Panc1 (cell line): ENCODE measurements around the gene TMED6. TPM values are rescaled to one million over a fixed set of nuclear protein-coding genes. Genes with fewer than 3 reads are reported as not detected.

Experiments used
- ATAC-seq: fragments of 200-7000 bp; cut with Tn5 transposase; 2 replicates; pipeline ENCODE4 v1.9.1; 2020; ENCODE audit warnings: mild to moderate bottlenecking, moderate library complexity
- BruUV-seq: library from RNA; stranded (reverse); fragments of 400-500 nt; replicated peaks from 2 replicates; lab custom pipeline; 2021; lab: Mats Ljungman, UMichigan
- CTCF ChIA-PET: fragments of 300-600 bp; sonication (Branson Sonifier 250); formaldehyde crosslinking; loops from one replicate; lab custom pipeline; 2022; ENCODE audit warnings: antibody characterized with exemption; lab: Charles Lee
- POLR2A ChIA-PET: fragments of 300-600 bp; sonication (Branson Sonifier 250); formaldehyde crosslinking; loops from one replicate; lab custom pipeline; 2022; ENCODE audit warnings: antibody characterized with exemption; lab: Charles Lee
- DNase-seq: peaks from one replicate; pipeline ENCODE4 v3.0.0-alpha.2; 2010; ENCODE audit warnings: low read depth, low spot score
- H3K27ac ChIP-seq: 2 replicates; pipeline ENCODE4 v1.5.1; 2011; ENCODE audit warnings: mild to moderate bottlenecking, low read length, inconsistent platforms
- H3K27me3 ChIP-seq: fragments of 200-500 bp; sonication (Bioruptor generic); 2 replicates; pipeline ENCODE4 v1.6.0; 2014; ENCODE audit warnings: low read length, inconsistent platforms; ENCODE audit not compliant: control insufficient read depth, insufficient read depth
- H3K36me3 ChIP-seq: fragments of 200-500 bp; sonication (Bioruptor generic); 2 replicates; pipeline ENCODE4 v1.5.1; 2014; ENCODE audit warnings: inconsistent platforms, mild to moderate bottlenecking, low read length, moderate library complexity; ENCODE audit not compliant: control insufficient read depth, insufficient read depth
- H3K4me1 ChIP-seq: 2 replicates; pipeline ENCODE4 v1.5.1; 2011; ENCODE audit warnings: inconsistent platforms, mild to moderate bottlenecking, low read length, moderate library complexity; ENCODE audit not compliant: control insufficient read depth, insufficient read depth
- H3K4me3 ChIP-seq, 2 experiments: 2 replicates each; pipeline ENCODE4 v1.5.1; 2011 to 2012; ENCODE audit warnings: low read depth in 2 of 2, low read length in 2 of 2, mild to moderate bottlenecking in 2 of 2, inconsistent platforms in 1 of 2, moderate library complexity in 1 of 2
- H3K9me3 ChIP-seq: fragments of 200-500 bp; sonication (Bioruptor generic); 2 replicates; pipeline ENCODE4 v1.5.1; 2014; ENCODE audit warnings: low read depth, mild to moderate bottlenecking, inconsistent platforms, low read length, moderate library complexity; ENCODE audit not compliant: control insufficient read depth, insufficient read depth
- CTCF ChIP-seq: fragments of 450-650 bp; IDR thresholded peaks from 2 replicates; pipeline ENCODE4 v1.5.1; 2017; ENCODE audit warnings: mild to moderate bottlenecking
- POLR2AphosphoS5 ChIP-seq: IDR thresholded peaks from 2 replicates; pipeline ENCODE4 v1.6.1; 2012; ENCODE audit warnings: mild to moderate bottlenecking, low read depth, low read length, moderate library complexity
- REST ChIP-seq, 2 experiments: IDR thresholded peaks; 2 replicates each; pipeline ENCODE4 v1.6.1; 2011 to 2012; ENCODE audit warnings: low read depth in 2 of 2, control low read depth in 1 of 2, low read length in 1 of 2, mild to moderate bottlenecking in 1 of 2, moderate library complexity in 1 of 2; ENCODE audit not compliant: insufficient read depth in 1 of 2
- SIN3A ChIP-seq: IDR thresholded peaks from 2 replicates; pipeline ENCODE4 v1.6.1; 2012; ENCODE audit warnings: low read depth, mild to moderate bottlenecking, low read length, moderate library complexity, borderline replicate concordance; ENCODE audit not compliant: insufficient read depth
- TCF7L2 ChIP-seq: IDR thresholded peaks from 2 replicates; pipeline ENCODE4 v1.6.1; 2011; ENCODE audit warnings: mild to moderate bottlenecking, low read depth, low read length, inconsistent platforms
- in situ Hi-C: cut with HindIII; loops from 2 replicates; pipeline ENCODE4 v1.10.0; 2016; ENCODE audit warnings: low sequenced_read_pairs, low pct_unique_long_range_greater_than_20kb
- intact Hi-C: fragments of 100-400 bp; cut with micrococcal nuclease; formaldehyde crosslinking; loops from one replicate; pipeline ENCODE4 v1.10.0; 2022; ENCODE audit not compliant: unreplicated experiment
- total RNA-seq: library from RNA; stranded (reverse); gene quantifications from one replicate; pipeline ENCODE4 v1.2.1, GENCODE V29; 2021; ENCODE audit not compliant: unreplicated experiment

TMED6 gene
- total RNA-seq, 1 experiment from 2014 or later = 0.36 TPM

- in situ Hi-C loops (no loop called here), intact Hi-C loops (no loop called here)
- ATAC-seq (no peak), DNase-seq (no peak)
- no TSS peak for BruUV-seq
- Histone ChIP-seq H3K9me3 (no peaks in the 10 kb centered on the region), H3K27ac (no peak overlapping the region), H3K4me1 (no peaks in the 10 kb centered on the region), H3K4me3 (no peak overlapping the region), H3K36me3 (no peaks in the 10 kb centered on the region; the same call in none of the 2 replicates), H3K27me3 (no peaks in the 10 kb centered on the region)
- no peak for TF ChIP-seq CTCF
- no peak for TF ChIP-seq TCF7L2
- TF ChIP-seq REST (IDR thresholded peaks at IDR 0.05; ENCODE audit: insufficient read depth in 1 of 2, low read depth in 2 of 2, low read length in 1 of 2) = no peak
- TF ChIP-seq POLR2AphosphoS5 = no peak
- TF ChIP-seq SIN3A = no peak
- POLR2A ChIA-PET = no interaction called here
- CTCF ChIA-PET = interaction anchor here (0.5 kb wide), 1 partner anchor 205 kb away, joined by 3 read pairs; no protein-coding TSS in a partner anchor
Measured at GRCh38 chr16:69318177-69318910, 33.2 kb downstream of the TMED6 start.

- ChIA-PET POLR2A (no interaction called here), CTCF (no interaction called here)
- Histone ChIP-seq H3K36me3 (peaks cover 4% of the 10 kb centered on the region), H3K9me3 (no peaks in the 10 kb centered on the region), H3K4me3 (no peak overlapping the region), H3K4me1 (no peaks in the 10 kb centered on the region), H3K27ac (no peak overlapping the region), H3K27me3 (no peaks in the 10 kb centered on the region)
- intact Hi-C loops = no loop called here
- no TSS peak for BruUV-seq
- DNase-seq = no peak
- TF ChIP-seq SIN3A = no peak
- TF ChIP-seq TCF7L2 = no peak
- TF ChIP-seq REST (IDR thresholded peaks at IDR 0.05; ENCODE audit: insufficient read depth in 1 of 2, low read depth in 2 of 2, low read length in 1 of 2) = no peak
- no peak for TF ChIP-seq POLR2AphosphoS5
- TF ChIP-seq CTCF = no peak
- in situ Hi-C loops = no loop called here
- no peak for ATAC-seq
Measured at GRCh38 chr16:69316595-69317034, 35.0 kb downstream of the TMED6 start.
